Peyer's patch (tissue), 4 donors: Measurements from ENCODE around the gene HTR3D. TPM values are rescaled to one million over a fixed set of nuclear protein-coding genes. Genes with fewer than 3 reads are reported as not detected.

ENCODE experiments used
- DNase-seq, 3 donors: peaks; one replicate each; pipeline ENCODE4 v3.0.0-alpha.2; 2017 to 2019
- H3K27ac ChIP-seq, 4 donors: fragments of 200-600 bp; sonication (generic); one replicate each; pipeline ENCODE4 v1.5.1; 2016 to 2019
- H3K27me3 ChIP-seq, 2 donors: fragments of 200-600 bp; sonication (generic); one replicate each; pipeline ENCODE4 v1.5.1; 2019
- H3K36me3 ChIP-seq, 3 donors: fragments of 200-600 bp; sonication (generic); one replicate each; pipeline ENCODE4 v1.5.1; 2016 to 2019
- H3K4me1 ChIP-seq, 4 donors: fragments of 200-600 bp; sonication (generic); one replicate each; pipeline ENCODE4 v1.5.1; 2016 to 2019
- H3K4me3 ChIP-seq, 4 donors: fragments of 200-600 bp; sonication (generic); 1 replicate in 3 of 4; 2 replicates in 1 of 4; pipeline ENCODE4 v1.5.1; 2016 to 2019; ENCODE audit warnings: mild to moderate bottlenecking in 1 of 4
- H3K9me3 ChIP-seq, 4 donors: fragments of 200-600 bp; sonication (generic); one replicate each; pipeline ENCODE4 v1.5.1; 2016 to 2019; ENCODE audit warnings: mild to moderate bottlenecking in 1 of 4
- POLR2A ChIP-seq, 2 donors: fragments of 450-650 bp; IDR thresholded peaks; one replicate each; pipeline ENCODE4 v1.5.1; 2017; ENCODE audit warnings: antibody characterized with exemption in 2 of 2, mild to moderate bottlenecking in 2 of 2, moderate library complexity in 2 of 2
- total RNA-seq, 4 donors: library from RNA; depleted of rRNA; stranded (reverse); fragments of >200 nt; gene quantifications; one replicate each; pipeline ENCODE4 v1.1.0, GENCODE V29; 2016
- TF ChIP-seq, protein P1 (sequence below), 6 experiments: fragments of 450-650 bp in 4 of 6; fragments of 200-600 bp in 2 of 6; sonication (generic) in 1 of 6; IDR thresholded peaks; one replicate each; pipeline ENCODE4 v1.5.1; 2017 to 2019; ENCODE audit warnings: antibody characterized with exemption in 6 of 6, mild to moderate bottlenecking in 3 of 6, moderate library complexity in 1 of 6

The HTR3D gene
- total RNA-seq, 4 donors from 2014 or later: not detected

DNA sequence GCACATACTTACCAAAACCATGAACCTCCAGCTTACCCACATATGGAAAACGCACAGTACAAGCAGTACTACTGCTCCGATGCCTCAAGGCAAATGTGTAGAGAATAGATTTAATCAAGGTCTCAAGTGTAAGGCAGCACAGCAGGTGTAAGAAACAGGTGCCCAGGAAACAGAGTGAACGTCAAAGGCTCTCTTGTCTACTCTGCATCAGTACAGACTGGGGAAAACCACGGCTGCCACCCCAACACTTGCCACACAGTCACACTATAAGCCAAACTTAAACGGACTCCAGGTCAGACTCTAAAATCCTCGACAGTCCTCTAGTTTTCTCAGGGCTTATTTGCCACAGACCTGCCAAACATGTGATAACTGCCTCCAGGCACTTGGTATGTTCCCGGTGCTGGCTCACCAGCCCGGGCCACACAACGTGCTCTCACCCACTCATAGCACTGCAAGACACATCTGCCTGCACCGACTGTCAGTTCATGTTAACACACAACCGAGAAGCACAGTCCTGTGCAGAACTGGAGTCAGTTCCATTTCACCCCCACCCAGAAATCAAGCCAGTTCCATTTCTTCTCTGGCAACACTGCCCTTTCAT lies 44.4 kb upstream of the HTR3D start:
- TF ChIP-seq, protein P1, sequence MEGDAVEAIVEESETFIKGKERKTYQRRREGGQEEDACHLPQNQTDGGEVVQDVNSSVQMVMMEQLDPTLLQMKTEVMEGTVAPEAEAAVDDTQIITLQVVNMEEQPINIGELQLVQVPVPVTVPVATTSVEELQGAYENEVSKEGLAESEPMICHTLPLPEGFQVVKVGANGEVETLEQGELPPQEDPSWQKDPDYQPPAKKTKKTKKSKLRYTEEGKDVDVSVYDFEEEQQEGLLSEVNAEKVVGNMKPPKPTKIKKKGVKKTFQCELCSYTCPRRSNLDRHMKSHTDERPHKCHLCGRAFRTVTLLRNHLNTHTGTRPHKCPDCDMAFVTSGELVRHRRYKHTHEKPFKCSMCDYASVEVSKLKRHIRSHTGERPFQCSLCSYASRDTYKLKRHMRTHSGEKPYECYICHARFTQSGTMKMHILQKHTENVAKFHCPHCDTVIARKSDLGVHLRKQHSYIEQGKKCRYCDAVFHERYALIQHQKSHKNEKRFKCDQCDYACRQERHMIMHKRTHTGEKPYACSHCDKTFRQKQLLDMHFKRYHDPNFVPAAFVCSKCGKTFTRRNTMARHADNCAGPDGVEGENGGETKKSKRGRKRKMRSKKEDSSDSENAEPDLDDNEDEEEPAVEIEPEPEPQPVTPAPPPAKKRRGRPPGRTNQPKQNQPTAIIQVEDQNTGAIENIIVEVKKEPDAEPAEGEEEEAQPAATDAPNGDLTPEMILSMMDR (IDR thresholded peaks at IDR 0.05): no peak
- no peak for TF ChIP-seq POLR2A (IDR thresholded peaks at IDR 0.05)
- no peak overlapping the region for H3K27ac ChIP-seq

DNA sequence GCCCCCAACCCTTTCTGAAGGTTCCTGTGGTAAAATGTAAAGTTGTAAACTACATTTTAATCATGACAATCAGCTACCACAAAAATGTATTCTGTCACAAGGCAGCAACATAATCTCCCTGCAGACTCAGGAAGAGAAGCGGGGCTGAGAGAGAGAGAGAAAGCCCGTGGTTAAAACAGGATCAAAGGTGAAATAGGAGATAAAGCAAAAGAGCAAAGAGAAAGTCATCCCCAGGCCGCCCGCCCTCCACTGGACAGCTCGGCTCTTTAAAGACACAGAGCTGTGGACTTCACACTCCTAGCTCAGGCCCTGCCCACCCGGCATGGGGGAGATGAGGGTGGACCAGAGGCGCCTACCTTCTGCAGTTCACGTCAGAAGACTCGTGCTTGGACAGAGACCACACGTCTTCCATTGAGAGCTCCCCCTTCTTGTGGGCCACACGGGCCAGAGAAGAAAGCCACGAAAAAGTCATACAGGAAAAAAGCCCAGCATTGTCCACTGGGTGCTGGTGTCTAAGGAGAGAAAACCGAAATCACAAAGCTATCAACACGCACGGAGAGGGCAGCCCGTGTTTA lies 43.2 kb upstream of the HTR3D start:
- Histone ChIP-seq H3K36me3 (peaks cover 0 to 45% (median 0%) of the 10 kb centered on the region in 3 donors), H3K27ac (no peak overlapping the region), H3K27me3 (no peaks in the 10 kb centered on the region), H3K4me1 (no peaks in the 10 kb centered on the region), H3K9me3 (no peaks in the 10 kb centered on the region), H3K4me3 (no peak overlapping the region)
- TF ChIP-seq POLR2A (IDR thresholded peaks at IDR 0.05): no peak
- TF ChIP-seq, protein P1 (IDR thresholded peaks at IDR 0.05): no peak
- DNase-seq: no peak

More for the DNA sequence above, 44.4 kb upstream of the HTR3D start:
- Histone ChIP-seq H3K36me3 (peaks cover 0 to 56% (median 0%) of the 10 kb centered on the region in 3 donors), H3K4me1 (no peaks in the 10 kb centered on the region), H3K27me3 (no peaks in the 10 kb centered on the region), H3K4me3 (no peak overlapping the region), H3K9me3 (no peaks in the 10 kb centered on the region)
- DNase-seq: no peak

DNA sequence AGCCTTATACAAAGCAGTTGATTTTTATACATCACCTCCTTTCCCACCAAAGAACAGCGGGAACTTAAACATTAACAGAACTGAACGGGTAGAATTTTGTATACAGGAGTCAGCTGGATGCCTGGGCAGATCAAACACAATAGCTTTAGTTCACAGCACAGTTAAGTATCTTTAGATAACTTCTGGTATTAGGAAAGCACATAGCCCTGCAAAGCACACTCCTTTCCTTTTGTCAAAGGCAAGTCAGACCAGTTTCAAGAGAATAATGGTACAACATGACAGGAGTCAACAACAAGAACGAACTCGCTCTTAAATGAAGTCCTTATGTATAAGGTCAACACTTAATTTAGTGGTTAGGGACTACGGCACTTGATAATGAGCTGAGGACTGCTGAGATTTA lies 40.1 kb upstream of the HTR3D start:
- peaks cover 0 to 25% (median 0%) of the 10 kb centered on the region in 3 donors for H3K36me3 ChIP-seq
- H3K4me3 ChIP-seq: no peak overlapping the region
- H3K27me3 ChIP-seq: no peaks in the 10 kb centered on the region
- DNase-seq: no peak
- H3K27ac ChIP-seq: no peak overlapping the region
- H3K4me1 ChIP-seq: no peaks in the 10 kb centered on the region
- TF ChIP-seq, protein P1 (IDR thresholded peaks at IDR 0.05): no peak
- TF ChIP-seq POLR2A (IDR thresholded peaks at IDR 0.05): no peak
- no peaks in the 10 kb centered on the region for H3K9me3 ChIP-seq

DNA sequence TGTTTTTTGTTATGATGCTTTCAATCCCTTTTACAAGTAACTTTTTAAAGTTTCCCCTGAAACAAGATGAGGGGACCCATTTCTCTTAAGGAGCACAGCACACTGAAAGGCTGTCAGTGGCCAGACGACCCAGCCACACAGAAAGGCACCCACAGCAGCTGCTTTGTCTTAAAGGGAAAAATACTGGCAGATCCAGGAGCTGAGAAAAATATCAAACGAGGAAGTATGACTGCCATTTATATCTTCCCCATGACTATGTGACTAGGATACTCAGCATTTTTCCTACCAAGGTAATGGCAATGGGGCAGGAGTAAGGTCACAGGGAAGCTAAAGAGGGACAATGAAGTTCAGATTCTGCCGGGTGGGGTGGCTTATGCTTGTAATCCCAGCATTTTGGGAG lies 29.8 kb upstream of the HTR3D start:
- no peak overlapping the region for H3K4me3 ChIP-seq
- H3K27me3 ChIP-seq: no peaks in the 10 kb centered on the region
- no peak for DNase-seq
- H3K36me3 ChIP-seq: no peaks in the 10 kb centered on the region
- peaks cover 0 to 8% (median 2%) of the 10 kb centered on the region in 4 donors for H3K4me1 ChIP-seq
- H3K9me3 ChIP-seq: no peaks in the 10 kb centered on the region
- TF ChIP-seq, protein P1 (IDR thresholded peaks at IDR 0.05): no peak
- TF ChIP-seq POLR2A (IDR thresholded peaks at IDR 0.05): no peak
- H3K27ac ChIP-seq: no peak overlapping the region

DNA sequence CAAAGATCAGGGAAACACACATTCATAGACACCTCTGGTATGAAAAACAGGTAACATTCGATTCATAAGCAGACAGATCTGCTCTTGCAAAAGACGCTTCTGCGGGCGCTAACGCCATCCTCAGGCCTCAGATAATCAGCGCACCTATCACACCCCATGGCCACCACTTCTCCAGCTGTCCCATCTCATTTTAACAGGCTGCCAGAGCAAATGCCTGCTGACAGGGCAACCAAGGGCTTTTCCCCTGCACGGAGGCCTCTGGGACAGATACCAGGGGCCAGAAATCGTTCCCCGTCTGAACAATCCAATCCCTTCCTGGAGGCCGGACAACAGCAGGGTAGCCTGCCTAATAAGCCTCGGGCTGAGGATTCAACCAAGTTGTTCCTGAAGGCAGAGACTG lies 29.1 kb upstream of the HTR3D start:
- Histone ChIP-seq H3K4me1 (peaks cover 0 to 10% (median 2%) of the 10 kb centered on the region in 4 donors), H3K36me3 (no peaks in the 10 kb centered on the region), H3K9me3 (no peaks in the 10 kb centered on the region), H3K27me3 (no peaks in the 10 kb centered on the region), H3K4me3 (no peak overlapping the region), H3K27ac (no peak overlapping the region)
- no peak for DNase-seq
- TF ChIP-seq, protein P1 (IDR thresholded peaks at IDR 0.05): no peak
- no peak for TF ChIP-seq POLR2A (IDR thresholded peaks at IDR 0.05)
